ENCODE results near the gene PRKCB. TPM values are rescaled to one million over a fixed set of nuclear protein-coding genes. Genes with fewer than 3 reads are reported as not detected.

PRKCB gene
- total RNA-seq, 1 experiment from 2014 or later = 0.89 TPM

DNA sequence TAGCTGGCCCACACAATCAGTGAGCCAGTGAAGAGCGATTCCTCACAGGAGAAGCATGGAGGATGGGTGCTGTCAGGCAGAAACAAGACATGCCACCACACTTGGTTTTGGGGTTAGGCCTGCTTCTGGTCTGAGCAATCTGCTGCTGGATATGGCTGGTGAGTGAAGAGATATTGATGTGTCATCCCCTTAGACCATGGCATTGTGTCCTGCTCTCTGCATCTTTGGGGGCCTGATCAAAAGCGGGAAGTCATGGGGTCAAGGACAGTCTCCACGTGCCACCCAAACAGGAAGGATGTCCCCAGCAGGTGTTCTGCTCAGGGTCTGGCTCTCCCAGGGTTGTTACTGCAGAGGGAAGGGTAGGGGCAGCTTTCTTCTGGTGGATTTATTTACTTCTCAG is 140.7 kb downstream of the PRKCB start (continued):
- TF ChIP-seq, protein P1, sequence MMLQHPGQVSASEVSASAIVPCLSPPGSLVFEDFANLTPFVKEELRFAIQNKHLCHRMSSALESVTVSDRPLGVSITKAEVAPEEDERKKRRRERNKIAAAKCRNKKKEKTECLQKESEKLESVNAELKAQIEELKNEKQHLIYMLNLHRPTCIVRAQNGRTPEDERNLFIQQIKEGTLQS (IDR thresholded peaks at IDR 0.05) = no peak
- TF ChIP-seq ZNF274 (IDR thresholded peaks at IDR 0.05; ENCODE audit: low read depth, low read length) = no peak
- TF ChIP-seq, protein P2, sequence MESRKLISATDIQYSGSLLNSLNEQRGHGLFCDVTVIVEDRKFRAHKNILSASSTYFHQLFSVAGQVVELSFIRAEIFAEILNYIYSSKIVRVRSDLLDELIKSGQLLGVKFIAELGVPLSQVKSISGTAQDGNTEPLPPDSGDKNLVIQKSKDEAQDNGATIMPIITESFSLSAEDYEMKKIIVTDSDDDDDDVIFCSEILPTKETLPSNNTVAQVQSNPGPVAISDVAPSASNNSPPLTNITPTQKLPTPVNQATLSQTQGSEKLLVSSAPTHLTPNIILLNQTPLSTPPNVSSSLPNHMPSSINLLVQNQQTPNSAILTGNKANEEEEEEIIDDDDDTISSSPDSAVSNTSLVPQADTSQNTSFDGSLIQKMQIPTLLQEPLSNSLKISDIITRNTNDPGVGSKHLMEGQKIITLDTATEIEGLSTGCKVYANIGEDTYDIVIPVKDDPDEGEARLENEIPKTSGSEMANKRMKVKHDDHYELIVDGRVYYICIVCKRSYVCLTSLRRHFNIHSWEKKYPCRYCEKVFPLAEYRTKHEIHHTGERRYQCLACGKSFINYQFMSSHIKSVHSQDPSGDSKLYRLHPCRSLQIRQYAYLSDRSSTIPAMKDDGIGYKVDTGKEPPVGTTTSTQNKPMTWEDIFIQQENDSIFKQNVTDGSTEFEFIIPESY (IDR thresholded peaks at IDR 0.05; ENCODE audit: extremely low read depth, insufficient replicate concordance, low read length) = no peak
- no peak for TF ChIP-seq EZH2 (IDR thresholded peaks at IDR 0.05)
- TF ChIP-seq, protein P3, sequence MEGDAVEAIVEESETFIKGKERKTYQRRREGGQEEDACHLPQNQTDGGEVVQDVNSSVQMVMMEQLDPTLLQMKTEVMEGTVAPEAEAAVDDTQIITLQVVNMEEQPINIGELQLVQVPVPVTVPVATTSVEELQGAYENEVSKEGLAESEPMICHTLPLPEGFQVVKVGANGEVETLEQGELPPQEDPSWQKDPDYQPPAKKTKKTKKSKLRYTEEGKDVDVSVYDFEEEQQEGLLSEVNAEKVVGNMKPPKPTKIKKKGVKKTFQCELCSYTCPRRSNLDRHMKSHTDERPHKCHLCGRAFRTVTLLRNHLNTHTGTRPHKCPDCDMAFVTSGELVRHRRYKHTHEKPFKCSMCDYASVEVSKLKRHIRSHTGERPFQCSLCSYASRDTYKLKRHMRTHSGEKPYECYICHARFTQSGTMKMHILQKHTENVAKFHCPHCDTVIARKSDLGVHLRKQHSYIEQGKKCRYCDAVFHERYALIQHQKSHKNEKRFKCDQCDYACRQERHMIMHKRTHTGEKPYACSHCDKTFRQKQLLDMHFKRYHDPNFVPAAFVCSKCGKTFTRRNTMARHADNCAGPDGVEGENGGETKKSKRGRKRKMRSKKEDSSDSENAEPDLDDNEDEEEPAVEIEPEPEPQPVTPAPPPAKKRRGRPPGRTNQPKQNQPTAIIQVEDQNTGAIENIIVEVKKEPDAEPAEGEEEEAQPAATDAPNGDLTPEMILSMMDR (IDR thresholded peaks at IDR 0.05 in 2 of 3, conservative IDR thresholded peaks at IDR 0.05 in 1 of 3; ENCODE audit: borderline replicate concordance in 1 of 3, insufficient read depth in 1 of 3, low read depth in 2 of 3, low read length in 2 of 3) = no peak
- TF ChIP-seq ZFX (IDR thresholded peaks at IDR 0.05) = no peak
- TF ChIP-seq EZH2phosphoT487 (IDR thresholded peaks at IDR 0.05; ENCODE audit: borderline replicate concordance) = no peak

DNA sequence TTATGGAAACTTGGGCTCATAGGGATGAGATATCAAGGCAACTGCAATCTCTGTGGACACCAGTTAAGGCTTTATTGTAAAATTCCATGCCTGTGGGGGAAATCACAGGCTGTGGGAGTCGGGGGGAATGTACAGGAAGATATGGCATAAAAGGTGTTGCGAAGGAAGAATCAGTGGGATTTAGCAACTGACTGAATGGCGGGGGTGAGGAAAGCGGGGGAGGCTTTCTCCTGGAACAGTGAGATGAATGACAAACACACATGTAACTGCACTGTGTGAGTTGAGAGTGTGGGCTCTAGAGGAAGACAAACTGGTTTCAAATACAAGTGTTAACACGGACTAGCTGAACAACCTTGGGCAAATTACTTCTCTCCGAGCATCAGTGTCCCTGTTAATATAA is 143.7 kb downstream of the PRKCB start:
- RAD21 ChIA-PET (ENCODE audit: low non-redundant PET in 1 of 2, low total read pairs in 2 of 2, uncharacterized antibody in 2 of 2, unreplicated experiment in 2 of 2) = no interaction called here
- no peaks in the 10 kb centered on the region for H3K9me2 ChIP-seq (ENCODE audit: insufficient read depth)
- peaks cover 56% of the 10 kb centered on the region for H3K27me3 ChIP-seq (ENCODE audit: insufficient read depth, low read length)
- intact Hi-C loops (cut with micrococcal nuclease) = no loop called here
- ATAC-seq (no peak), DNase-seq (ENCODE audit: low read depth, low spot score) (no peak)
- H3K4me1 ChIP-seq (ENCODE audit: control insufficient read depth in 1 of 2, insufficient read depth in 2 of 2, low read length in 2 of 2) = no peaks in the 10 kb centered on the region
- no peak overlapping the region for H2AFZ ChIP-seq (ENCODE audit: low read depth, low read length, poor library complexity, severe bottlenecking)
- no peak overlapping the region for H3K27ac ChIP-seq (ENCODE audit: low read depth, low read length)
- H3K36me3 ChIP-seq (ENCODE audit: control insufficient read depth in 1 of 2, insufficient read depth in 2 of 2, low read length in 2 of 2) = no peaks in the 10 kb centered on the region
- no peaks in the 10 kb centered on the region for H3K79me2 ChIP-seq (ENCODE audit: insufficient read depth, low read length)
- no peaks in the 10 kb centered on the region for H4K20me1 ChIP-seq (ENCODE audit: insufficient read depth)
- H3K4me3 ChIP-seq (replicated peaks in 1 of 2; ENCODE audit: low read depth in 1 of 2, low read length in 2 of 2) = no peak overlapping the region
- CTCF ChIA-PET = no interaction called here
- no peaks in the 10 kb centered on the region for H3K9me3 ChIP-seq (ENCODE audit: control insufficient read depth in 1 of 2, insufficient read depth in 1 of 2, low read depth in 1 of 2, low read length in 2 of 2)
- H3K9ac ChIP-seq (ENCODE audit: low read length) = no peak overlapping the region
- no peak overlapping the region for H3K4me2 ChIP-seq (ENCODE audit: low read length)
- POLR2A ChIA-PET = no interaction called here
- no TSS peak for BruUV-seq (replicated peaks)
- TF ChIP-seq EZH2phosphoT487 (IDR thresholded peaks at IDR 0.05; ENCODE audit: borderline replicate concordance) (no peak), SIN3A (IDR thresholded peaks at IDR 0.05; ENCODE audit: low read depth) (no peak), POLR2A (IDR thresholded peaks at IDR 0.05; ENCODE audit: borderline replicate concordance, extremely low read depth, insufficient read depth, insufficient read length) (no peak), TCF7L2 (IDR thresholded peaks at IDR 0.05; ENCODE audit: borderline replicate concordance, extremely low read depth, insufficient read depth, insufficient read length) (no peak), EGR1 (IDR thresholded peaks at IDR 0.05; ENCODE audit: low read depth) (no peak), ZFX (IDR thresholded peaks at IDR 0.05) (no peak), FOSL1 (IDR thresholded peaks at IDR 0.05; ENCODE audit: low read depth) (no peak), ZNF274 (IDR thresholded peaks at IDR 0.05; ENCODE audit: low read depth, low read length) (no peak), SP1 (IDR thresholded peaks at IDR 0.05; ENCODE audit: low read depth) (no peak)
- TF ChIP-seq, protein P4, sequence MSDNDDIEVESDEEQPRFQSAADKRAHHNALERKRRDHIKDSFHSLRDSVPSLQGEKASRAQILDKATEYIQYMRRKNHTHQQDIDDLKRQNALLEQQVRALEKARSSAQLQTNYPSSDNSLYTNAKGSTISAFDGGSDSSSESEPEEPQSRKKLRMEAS (IDR thresholded peaks at IDR 0.05) = no peak
- TF ChIP-seq, protein P5, sequence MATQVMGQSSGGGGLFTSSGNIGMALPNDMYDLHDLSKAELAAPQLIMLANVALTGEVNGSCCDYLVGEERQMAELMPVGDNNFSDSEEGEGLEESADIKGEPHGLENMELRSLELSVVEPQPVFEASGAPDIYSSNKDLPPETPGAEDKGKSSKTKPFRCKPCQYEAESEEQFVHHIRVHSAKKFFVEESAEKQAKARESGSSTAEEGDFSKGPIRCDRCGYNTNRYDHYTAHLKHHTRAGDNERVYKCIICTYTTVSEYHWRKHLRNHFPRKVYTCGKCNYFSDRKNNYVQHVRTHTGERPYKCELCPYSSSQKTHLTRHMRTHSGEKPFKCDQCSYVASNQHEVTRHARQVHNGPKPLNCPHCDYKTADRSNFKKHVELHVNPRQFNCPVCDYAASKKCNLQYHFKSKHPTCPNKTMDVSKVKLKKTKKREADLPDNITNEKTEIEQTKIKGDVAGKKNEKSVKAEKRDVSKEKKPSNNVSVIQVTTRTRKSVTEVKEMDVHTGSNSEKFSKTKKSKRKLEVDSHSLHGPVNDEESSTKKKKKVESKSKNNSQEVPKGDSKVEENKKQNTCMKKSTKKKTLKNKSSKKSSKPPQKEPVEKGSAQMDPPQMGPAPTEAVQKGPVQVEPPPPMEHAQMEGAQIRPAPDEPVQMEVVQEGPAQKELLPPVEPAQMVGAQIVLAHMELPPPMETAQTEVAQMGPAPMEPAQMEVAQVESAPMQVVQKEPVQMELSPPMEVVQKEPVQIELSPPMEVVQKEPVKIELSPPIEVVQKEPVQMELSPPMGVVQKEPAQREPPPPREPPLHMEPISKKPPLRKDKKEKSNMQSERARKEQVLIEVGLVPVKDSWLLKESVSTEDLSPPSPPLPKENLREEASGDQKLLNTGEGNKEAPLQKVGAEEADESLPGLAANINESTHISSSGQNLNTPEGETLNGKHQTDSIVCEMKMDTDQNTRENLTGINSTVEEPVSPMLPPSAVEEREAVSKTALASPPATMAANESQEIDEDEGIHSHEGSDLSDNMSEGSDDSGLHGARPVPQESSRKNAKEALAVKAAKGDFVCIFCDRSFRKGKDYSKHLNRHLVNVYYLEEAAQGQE (IDR thresholded peaks at IDR 0.05; ENCODE audit: low read depth) = no peak
- TF ChIP-seq, protein P2 (IDR thresholded peaks at IDR 0.05; ENCODE audit: extremely low read depth, insufficient replicate concordance, low read length) = no peak

Data from HCT116 (cell line).